Measurements from ENCODE around the gene PCOLCE2.

Gene PCOLCE2

DNA sequence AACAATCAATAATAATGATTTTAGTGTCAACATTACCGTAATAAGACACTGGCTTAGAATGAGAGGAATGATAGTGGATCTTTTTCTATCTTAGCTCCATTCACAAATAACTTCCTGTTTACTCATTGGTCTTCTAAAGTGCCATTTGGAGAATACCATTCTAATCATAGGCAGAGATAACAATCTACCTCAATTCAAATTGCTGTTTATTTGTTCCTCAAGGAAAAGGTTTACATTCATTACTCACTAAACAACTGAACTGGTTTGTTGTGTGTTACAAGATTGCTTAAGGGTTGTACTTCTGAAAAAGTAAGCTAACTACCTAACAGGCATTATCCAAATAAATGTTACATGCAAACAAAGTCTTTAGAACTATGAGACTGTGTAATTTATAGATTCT lies 8.1 kb upstream of the PCOLCE2 start:
- Histone ChIP-seq H3K4me1 (ENCODE audit: insufficient read depth, poor library complexity, severe bottlenecking) (no peaks in the 10 kb centered on the region), H3K27me3 (ENCODE audit: insufficient read depth, poor library complexity, severe bottlenecking) (no peaks in the 10 kb centered on the region), H3K4me3 (ENCODE audit: severe bottlenecking) (no peak overlapping the region), H3K27ac (ENCODE audit: poor library complexity, severe bottlenecking) (no peak overlapping the region), H3K9me3 (ENCODE audit: severe bottlenecking) (no peaks in the 10 kb centered on the region), H3K36me3 (ENCODE audit: low read depth) (no peaks in the 10 kb centered on the region)
- TF ChIP-seq, protein P1, sequence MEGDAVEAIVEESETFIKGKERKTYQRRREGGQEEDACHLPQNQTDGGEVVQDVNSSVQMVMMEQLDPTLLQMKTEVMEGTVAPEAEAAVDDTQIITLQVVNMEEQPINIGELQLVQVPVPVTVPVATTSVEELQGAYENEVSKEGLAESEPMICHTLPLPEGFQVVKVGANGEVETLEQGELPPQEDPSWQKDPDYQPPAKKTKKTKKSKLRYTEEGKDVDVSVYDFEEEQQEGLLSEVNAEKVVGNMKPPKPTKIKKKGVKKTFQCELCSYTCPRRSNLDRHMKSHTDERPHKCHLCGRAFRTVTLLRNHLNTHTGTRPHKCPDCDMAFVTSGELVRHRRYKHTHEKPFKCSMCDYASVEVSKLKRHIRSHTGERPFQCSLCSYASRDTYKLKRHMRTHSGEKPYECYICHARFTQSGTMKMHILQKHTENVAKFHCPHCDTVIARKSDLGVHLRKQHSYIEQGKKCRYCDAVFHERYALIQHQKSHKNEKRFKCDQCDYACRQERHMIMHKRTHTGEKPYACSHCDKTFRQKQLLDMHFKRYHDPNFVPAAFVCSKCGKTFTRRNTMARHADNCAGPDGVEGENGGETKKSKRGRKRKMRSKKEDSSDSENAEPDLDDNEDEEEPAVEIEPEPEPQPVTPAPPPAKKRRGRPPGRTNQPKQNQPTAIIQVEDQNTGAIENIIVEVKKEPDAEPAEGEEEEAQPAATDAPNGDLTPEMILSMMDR (IDR thresholded peaks at IDR 0.05; ENCODE audit: poor library complexity, severe bottlenecking), result no peak
- no peak for DNase-seq (ENCODE audit: low spot score)
- ATAC-seq (ENCODE audit: low read depth), result no peak

DNA sequence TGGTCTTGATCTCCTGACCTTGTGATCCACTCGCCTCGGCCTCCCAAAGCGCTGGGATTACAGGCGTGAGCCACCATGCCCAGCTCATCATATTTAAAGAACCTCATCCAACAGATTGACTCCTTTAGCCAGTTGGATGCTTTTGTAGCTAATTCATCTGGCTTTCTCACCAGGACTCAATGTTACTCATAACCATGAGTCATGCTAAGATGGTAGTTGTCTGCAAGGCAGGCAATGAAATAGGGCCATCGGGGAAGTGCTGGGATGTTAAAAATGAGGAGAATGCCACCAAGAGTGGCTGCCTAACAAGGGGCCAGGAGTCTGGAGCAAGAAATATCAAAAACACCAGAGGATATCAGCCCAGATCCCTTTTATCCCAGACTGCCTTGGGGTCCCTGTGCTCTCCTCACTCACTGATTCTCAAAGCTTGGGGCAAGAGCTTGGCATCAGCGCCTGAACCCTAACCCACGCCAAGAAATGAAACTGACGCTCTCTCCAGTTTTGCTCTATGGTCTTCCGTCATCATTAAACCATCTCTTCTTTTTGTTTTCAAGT lies 7.4 kb upstream of the PCOLCE2 start:
- TF ChIP-seq, protein P1 (IDR thresholded peaks at IDR 0.05; ENCODE audit: poor library complexity, severe bottlenecking), result no peak
- H3K9me3 ChIP-seq (ENCODE audit: severe bottlenecking), result no peaks in the 10 kb centered on the region
- DNase-seq (ENCODE audit: low spot score), result no peak
- H3K4me3 ChIP-seq (ENCODE audit: severe bottlenecking), result no peak overlapping the region
- no peaks in the 10 kb centered on the region for H3K4me1 ChIP-seq (ENCODE audit: insufficient read depth, poor library complexity, severe bottlenecking)
- no peak overlapping the region for H3K27ac ChIP-seq (ENCODE audit: poor library complexity, severe bottlenecking)
- no peaks in the 10 kb centered on the region for H3K27me3 ChIP-seq (ENCODE audit: insufficient read depth, poor library complexity, severe bottlenecking)
- H3K36me3 ChIP-seq (ENCODE audit: low read depth), result no peaks in the 10 kb centered on the region
- ATAC-seq (ENCODE audit: low read depth), result peak; percentile 84

DNA sequence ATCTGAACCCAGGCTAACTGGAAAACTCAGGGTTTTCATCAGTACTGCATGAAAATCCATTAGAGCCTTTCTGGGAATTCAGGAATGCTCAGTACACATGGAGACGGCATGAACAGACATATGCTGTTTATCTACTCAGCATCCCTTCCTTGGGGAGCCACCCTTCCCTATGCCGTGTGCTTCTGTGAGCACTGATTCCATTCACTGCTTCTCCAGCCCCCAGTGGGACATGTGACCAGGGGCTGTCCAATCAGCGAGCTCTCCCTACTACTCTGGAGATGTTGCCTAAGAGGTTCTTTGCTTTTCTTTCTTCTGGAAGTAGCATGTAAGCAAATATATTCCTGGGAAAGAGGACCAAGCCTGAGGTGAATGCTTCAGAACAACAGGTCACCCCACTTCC lies 5.6 kb upstream of the PCOLCE2 start:
- peaks cover 3% of the 10 kb centered on the region for H3K27me3 ChIP-seq (ENCODE audit: insufficient read depth, poor library complexity, severe bottlenecking)
- DNase-seq (ENCODE audit: low spot score) (no peak), ATAC-seq (ENCODE audit: low read depth) (no peak)
- H3K4me1 ChIP-seq (ENCODE audit: insufficient read depth, poor library complexity, severe bottlenecking), result no peaks in the 10 kb centered on the region
- no peaks in the 10 kb centered on the region for H3K9me3 ChIP-seq (ENCODE audit: severe bottlenecking)
- no peak overlapping the region for H3K27ac ChIP-seq (ENCODE audit: poor library complexity, severe bottlenecking)
- H3K4me3 ChIP-seq (ENCODE audit: severe bottlenecking), result no peak overlapping the region
- no peaks in the 10 kb centered on the region for H3K36me3 ChIP-seq (ENCODE audit: low read depth)
- TF ChIP-seq, protein P1 (IDR thresholded peaks at IDR 0.05; ENCODE audit: poor library complexity, severe bottlenecking), result no peak

DNA sequence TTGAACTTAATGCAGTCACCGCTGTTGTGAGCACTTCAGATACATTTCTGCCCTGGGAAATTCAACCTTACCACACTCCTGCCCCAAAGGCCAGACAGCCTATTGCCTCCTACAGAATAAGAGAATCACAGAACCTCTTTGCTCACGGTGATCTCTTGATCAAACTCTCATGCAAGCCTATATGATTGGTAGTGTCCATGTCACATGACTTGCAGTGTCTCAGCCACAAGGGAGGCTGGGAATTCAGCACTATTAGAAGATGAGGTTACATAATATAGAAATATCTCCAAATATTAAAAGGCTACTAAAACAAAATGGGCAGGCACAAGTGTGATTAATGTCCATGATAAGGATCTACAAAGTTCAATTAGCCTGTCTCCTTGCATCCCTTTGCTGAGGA lies 3.8 kb upstream of the PCOLCE2 start:
- ATAC-seq (ENCODE audit: low read depth) (no peak), DNase-seq (ENCODE audit: low spot score) (no peak)
- Histone ChIP-seq H3K9me3 (ENCODE audit: severe bottlenecking) (no peaks in the 10 kb centered on the region), H3K4me1 (ENCODE audit: insufficient read depth, poor library complexity, severe bottlenecking) (no peaks in the 10 kb centered on the region), H3K27ac (ENCODE audit: poor library complexity, severe bottlenecking) (no peak overlapping the region), H3K27me3 (ENCODE audit: insufficient read depth, poor library complexity, severe bottlenecking) (peaks cover 7% of the 10 kb centered on the region), H3K4me3 (ENCODE audit: severe bottlenecking) (no peak overlapping the region), H3K36me3 (ENCODE audit: low read depth) (no peaks in the 10 kb centered on the region)
- TF ChIP-seq, protein P1 (IDR thresholded peaks at IDR 0.05; ENCODE audit: poor library complexity, severe bottlenecking), result no peak

DNA sequence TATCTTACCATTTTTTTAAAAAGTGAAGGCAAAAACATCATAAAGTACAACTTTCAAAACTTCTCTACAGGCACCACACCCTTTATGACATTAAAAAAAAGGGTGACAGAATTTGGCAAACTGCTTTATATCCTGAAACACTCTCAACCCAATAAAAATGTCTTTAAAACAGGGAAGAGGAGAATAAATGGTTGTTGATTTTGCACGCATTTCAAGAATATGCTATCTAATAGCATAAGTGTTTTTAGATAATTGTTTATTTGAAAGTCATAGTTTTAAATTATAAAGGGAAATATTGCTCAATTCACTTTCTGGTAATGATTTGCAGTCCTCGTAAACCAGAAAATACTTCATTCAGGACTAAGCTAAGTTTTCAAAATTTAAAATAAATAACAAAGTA lies 1.7 kb upstream of the PCOLCE2 start:
- no peak for DNase-seq (ENCODE audit: low spot score)
- no peak for ATAC-seq (ENCODE audit: low read depth)
- Histone ChIP-seq H3K27ac (ENCODE audit: poor library complexity, severe bottlenecking) (no peak overlapping the region), H3K27me3 (ENCODE audit: insufficient read depth, poor library complexity, severe bottlenecking) (peaks cover 7% of the 10 kb centered on the region), H3K36me3 (ENCODE audit: low read depth) (no peaks in the 10 kb centered on the region), H3K9me3 (ENCODE audit: severe bottlenecking) (no peaks in the 10 kb centered on the region), H3K4me1 (ENCODE audit: insufficient read depth, poor library complexity, severe bottlenecking) (no peaks in the 10 kb centered on the region), H3K4me3 (ENCODE audit: severe bottlenecking) (no peak overlapping the region)
- TF ChIP-seq, protein P1 (IDR thresholded peaks at IDR 0.05; ENCODE audit: poor library complexity, severe bottlenecking), result no peak

All from RWPE2 (cell line).